ENCODE data around the gene ATRIP.

ATRIP gene

DNA sequence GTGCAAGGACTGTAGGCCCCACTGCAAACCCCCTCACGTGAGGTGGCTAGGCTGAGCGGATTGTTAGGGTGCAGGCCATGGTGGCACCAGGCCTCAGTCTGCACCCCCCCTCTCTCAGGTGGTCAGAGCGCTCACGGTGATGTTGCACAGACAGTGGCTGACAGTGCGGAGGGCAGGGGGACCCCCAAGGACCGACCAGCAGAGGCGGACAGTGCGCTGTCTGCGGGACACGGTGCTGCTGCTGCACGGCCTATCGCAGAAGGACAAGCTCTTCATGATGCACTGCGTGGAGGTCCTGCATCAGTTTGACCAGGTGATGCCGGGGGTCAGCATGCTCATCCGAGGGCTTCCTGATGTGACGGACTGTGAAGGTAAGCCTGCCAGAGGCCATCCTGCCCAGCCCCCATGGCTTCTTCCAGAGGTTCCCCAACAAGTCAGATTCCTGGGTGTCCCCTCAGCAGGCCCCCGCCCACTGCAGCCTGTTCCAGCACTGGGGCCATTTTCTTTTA is 18.2 kb downstream of the ATRIP start:
- Histone ChIP-seq H3K4me3 (ENCODE audit: low read depth, low read length) (no peak overlapping the region), H3K9me3 (ENCODE audit: control insufficient read depth, insufficient read depth, low read depth, low read length) (no peaks in the 10 kb centered on the region), H3K36me3 (ENCODE audit: control insufficient read depth in 2 of 2, insufficient read depth in 1 of 2, low read length in 2 of 2) (peaks cover 0 to 81% of the 10 kb centered on the region in 2 experiments; a peak in 1 of 3 replicates), H3K4me1 (ENCODE audit: control insufficient read depth, insufficient read depth, low read length) (no peaks in the 10 kb centered on the region), H3K27ac (ENCODE audit: extremely low read depth, low read depth, low read length) (no peak overlapping the region)
- ChIA-PET POLR2A (no interaction called here), CTCF (interaction anchor here (2.7 kb wide), 1 partner anchor 29 kb away, joined by 6 read pairs; no protein-coding TSS in a partner anchor)
- TF ChIP-seq ZNF513 (tag by site-specific recombination; IDR thresholded peaks at IDR 0.05) (no peak), OSR2 (tag by site-specific recombination; IDR thresholded peaks at IDR 0.05) (no peak), ZNF664 (tag by site-specific recombination; IDR thresholded peaks at IDR 0.05) (no peak), ZNF645 (tag by site-specific recombination; IDR thresholded peaks at IDR 0.05) (no peak), ZNF114 (tag by site-specific recombination; IDR thresholded peaks at IDR 0.05) (no peak), ZNF529 (tag by site-specific recombination; IDR thresholded peaks at IDR 0.05; ENCODE audit: insufficient replicate concordance) (no peak), KLF1 (tag by site-specific recombination; IDR thresholded peaks at IDR 0.05) (no peak), ZNF580 (tag by site-specific recombination; IDR thresholded peaks at IDR 0.05) (no peak), ZNF610 (tag by site-specific recombination; IDR thresholded peaks at IDR 0.05; ENCODE audit: borderline replicate concordance) (no peak), GFI1B (tag by site-specific recombination; IDR thresholded peaks at IDR 0.05) (no peak), ZNF398 (tag by site-specific recombination; IDR thresholded peaks at IDR 0.05) (no peak), ZNF791 (tag by site-specific recombination; IDR thresholded peaks at IDR 0.05) (no peak), ZNF623 (tag by site-specific recombination; IDR thresholded peaks at IDR 0.05) (no peak), ZNF335 (tag by site-specific recombination; conservative IDR thresholded peaks at IDR 0.05) (no peak), SCRT1 (tag by site-specific recombination; IDR thresholded peaks at IDR 0.05; ENCODE audit: borderline replicate concordance) (no peak), KLF16 (tag by site-specific recombination; IDR thresholded peaks at IDR 0.05) (no peak)
- TF ChIP-seq, protein P1, sequence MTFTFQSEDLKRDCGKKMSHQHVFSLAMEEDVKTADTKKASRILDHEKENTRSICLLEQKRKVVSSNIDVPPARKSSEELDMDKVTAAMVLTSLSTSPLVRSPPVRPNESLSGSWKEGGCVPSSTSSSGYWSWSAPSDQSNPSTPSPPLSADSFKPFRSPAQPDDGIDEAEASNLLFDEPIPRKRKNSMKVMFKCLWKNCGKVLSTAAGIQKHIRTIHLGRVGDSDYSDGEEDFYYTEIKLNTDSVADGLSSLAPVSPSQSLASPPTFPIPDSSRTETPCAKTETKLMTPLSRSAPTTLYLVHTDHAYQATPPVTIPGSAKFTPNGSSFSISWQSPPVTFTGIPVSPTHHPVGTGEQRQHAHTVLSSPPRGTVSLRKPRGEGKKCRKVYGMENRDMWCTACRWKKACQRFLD (tag by site-specific recombination; IDR thresholded peaks at IDR 0.05), result no peak
- TF ChIP-seq, protein P2, sequence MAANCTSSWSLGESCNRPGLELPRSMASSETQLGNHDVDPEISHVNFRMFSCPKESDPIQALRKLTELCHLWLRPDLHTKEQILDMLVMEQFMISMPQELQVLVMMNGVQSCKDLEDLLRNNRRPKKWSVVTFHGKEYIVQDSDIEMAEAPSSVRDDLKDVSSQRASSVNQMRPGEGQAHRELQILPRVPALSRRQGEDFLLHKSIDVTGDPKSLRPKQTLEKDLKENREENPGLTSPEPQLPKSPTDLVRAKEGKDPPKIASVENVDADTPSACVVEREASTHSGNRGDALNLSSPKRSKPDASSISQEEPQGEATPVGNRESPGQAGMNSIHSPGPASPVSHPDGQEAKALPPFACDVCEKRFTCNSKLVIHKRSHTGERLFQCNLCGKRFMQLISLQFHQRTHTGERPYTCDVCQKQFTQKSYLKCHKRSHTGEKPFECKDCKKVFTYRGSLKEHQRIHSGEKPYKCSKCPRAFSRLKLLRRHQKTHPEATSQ (tag by site-specific recombination; IDR thresholded peaks at IDR 0.05), result no peak
- TF ChIP-seq, protein P3, sequence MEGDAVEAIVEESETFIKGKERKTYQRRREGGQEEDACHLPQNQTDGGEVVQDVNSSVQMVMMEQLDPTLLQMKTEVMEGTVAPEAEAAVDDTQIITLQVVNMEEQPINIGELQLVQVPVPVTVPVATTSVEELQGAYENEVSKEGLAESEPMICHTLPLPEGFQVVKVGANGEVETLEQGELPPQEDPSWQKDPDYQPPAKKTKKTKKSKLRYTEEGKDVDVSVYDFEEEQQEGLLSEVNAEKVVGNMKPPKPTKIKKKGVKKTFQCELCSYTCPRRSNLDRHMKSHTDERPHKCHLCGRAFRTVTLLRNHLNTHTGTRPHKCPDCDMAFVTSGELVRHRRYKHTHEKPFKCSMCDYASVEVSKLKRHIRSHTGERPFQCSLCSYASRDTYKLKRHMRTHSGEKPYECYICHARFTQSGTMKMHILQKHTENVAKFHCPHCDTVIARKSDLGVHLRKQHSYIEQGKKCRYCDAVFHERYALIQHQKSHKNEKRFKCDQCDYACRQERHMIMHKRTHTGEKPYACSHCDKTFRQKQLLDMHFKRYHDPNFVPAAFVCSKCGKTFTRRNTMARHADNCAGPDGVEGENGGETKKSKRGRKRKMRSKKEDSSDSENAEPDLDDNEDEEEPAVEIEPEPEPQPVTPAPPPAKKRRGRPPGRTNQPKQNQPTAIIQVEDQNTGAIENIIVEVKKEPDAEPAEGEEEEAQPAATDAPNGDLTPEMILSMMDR (tag by site-specific recombination; IDR thresholded peaks at IDR 0.05), result no peak
